Dermis blood vessel endothelial cell (primary cell): ENCODE results near the gene BCL6. TPM values are rescaled to one million over a fixed set of nuclear protein-coding genes. Genes with fewer than 3 reads are reported as not detected.

Source experiments
- total RNA-seq: library from RNA; depleted of rRNA; stranded (reverse); fragments of >200 nt; gene quantifications from 2 replicates; pipeline ENCODE4 v1.2.3, GENCODE V29; 2014

The BCL6 gene
- total RNA-seq, 1 donor from 2014 or later = 2.2 TPM

Other genes with a start within 250 kb of the BCL6 start
- gene SST, start 75.1 kb downstream of the BCL6 start, total RNA-seq = not detected in 2 replicates
- gene RTP2, start 42.9 kb downstream of the BCL6 start, total RNA-seq = not detected in 2 replicates